HEK293 (cell line): Measurements from ENCODE around the gene TEX14.

Experiments used
- BCL11A ChIP-seq: fragments of 450-650 bp; formaldehyde crosslinking; IDR thresholded peaks from 2 replicates; pipeline ENCODE4 v1.5.1; 2016; ENCODE audit warnings: low read depth, missing biosample characterization, missing genetic modification characterization
- BCL11B ChIP-seq: fragments of 450-650 bp; formaldehyde crosslinking; IDR thresholded peaks from 2 replicates; pipeline ENCODE4 v1.5.1; 2016; ENCODE audit warnings: low read depth, missing biosample characterization, missing genetic modification characterization
- CTCF ChIP-seq: fragments of 450-650 bp; formaldehyde crosslinking; IDR thresholded peaks from 2 replicates; pipeline ENCODE4 v1.5.1; 2016; ENCODE audit warnings: missing biosample characterization, missing genetic modification characterization
- HOXA7 ChIP-seq: sonication (generic); formaldehyde crosslinking; IDR thresholded peaks from 2 replicates; pipeline ENCODE4 v1.8.1; 2022; ENCODE audit warnings: missing genetic modification reagents, borderline replicate concordance
- MEIS1 ChIP-seq: sonication (generic); formaldehyde crosslinking; IDR thresholded peaks from 2 replicates; pipeline ENCODE4 v1.8.1; 2022; ENCODE audit warnings: missing genetic modification reagents, mild to moderate bottlenecking, borderline replicate concordance
- PRDM4 ChIP-seq: fragments of 450-650 bp; formaldehyde crosslinking; IDR thresholded peaks from 2 replicates; pipeline ENCODE4 v1.5.1; 2017; ENCODE audit warnings: missing biosample characterization, missing genetic modification characterization
- SP3 ChIP-seq: fragments of 450-650 bp; formaldehyde crosslinking; IDR thresholded peaks from 2 replicates; pipeline ENCODE4 v1.5.1; 2016; ENCODE audit warnings: missing biosample characterization, missing genetic modification characterization
- TSHZ1 ChIP-seq: fragments of 450-650 bp; formaldehyde crosslinking; IDR thresholded peaks from 2 replicates; pipeline ENCODE4 v1.5.1; 2016; ENCODE audit warnings: missing biosample characterization, missing genetic modification characterization, borderline replicate concordance
- YY2 ChIP-seq: fragments of 450-650 bp; formaldehyde crosslinking; IDR thresholded peaks from 2 replicates; pipeline ENCODE4 v1.5.1; 2016; ENCODE audit warnings: missing biosample characterization, missing genetic modification characterization
- ZBTB11 ChIP-seq: fragments of 450-650 bp; formaldehyde crosslinking; conservative IDR thresholded peaks from 2 replicates; pipeline ENCODE4 v1.5.1; 2016; ENCODE audit warnings: low read depth, missing biosample characterization, missing genetic modification characterization
- ZNF132 ChIP-seq: fragments of 450-650 bp; formaldehyde crosslinking; IDR thresholded peaks from 2 replicates; pipeline ENCODE4 v1.5.1; 2017; ENCODE audit warnings: missing biosample characterization, missing genetic modification characterization, borderline replicate concordance
- ZNF133 ChIP-seq: fragments of 450-650 bp; formaldehyde crosslinking; IDR thresholded peaks from 2 replicates; pipeline ENCODE4 v1.5.1; 2016; ENCODE audit warnings: missing biosample characterization, missing genetic modification characterization
- ZNF140 ChIP-seq: fragments of 450-650 bp; formaldehyde crosslinking; IDR thresholded peaks from 2 replicates; pipeline ENCODE4 v1.5.1; 2016; ENCODE audit warnings: missing biosample characterization, missing genetic modification characterization
- ZNF16 ChIP-seq: fragments of 450-650 bp; formaldehyde crosslinking; IDR thresholded peaks from 2 replicates; pipeline ENCODE4 v1.5.1; 2016; ENCODE audit warnings: low read depth, missing biosample characterization, missing genetic modification characterization
- ZNF202 ChIP-seq: fragments of 450-650 bp; formaldehyde crosslinking; IDR thresholded peaks from 2 replicates; pipeline ENCODE4 v1.5.1; 2016; ENCODE audit warnings: missing biosample characterization, missing genetic modification characterization, borderline replicate concordance
- ZNF214 ChIP-seq: fragments of 450-650 bp; formaldehyde crosslinking; IDR thresholded peaks from 2 replicates; pipeline ENCODE4 v1.5.1; 2017; ENCODE audit warnings: missing biosample characterization, mild to moderate bottlenecking, missing genetic modification characterization, borderline replicate concordance
- ZNF248 ChIP-seq: fragments of 450-650 bp; formaldehyde crosslinking; IDR thresholded peaks from 2 replicates; pipeline ENCODE4 v1.5.1; 2017; ENCODE audit warnings: missing biosample characterization, missing genetic modification characterization
- ZNF26 ChIP-seq: fragments of 450-650 bp; formaldehyde crosslinking; IDR thresholded peaks from 2 replicates; pipeline ENCODE4 v1.5.1; 2016; ENCODE audit warnings: missing biosample characterization, missing genetic modification characterization
- ZNF324 ChIP-seq: fragments of 450-650 bp; formaldehyde crosslinking; IDR thresholded peaks from 2 replicates; pipeline ENCODE4 v1.5.1; 2016; ENCODE audit warnings: missing biosample characterization, missing genetic modification characterization
- ZNF341 ChIP-seq: fragments of 450-650 bp; formaldehyde crosslinking; IDR thresholded peaks from 2 replicates; pipeline ENCODE4; 2016; ENCODE audit warnings: low read depth, missing biosample characterization, missing genetic modification characterization
- ZNF473 ChIP-seq: fragments of 450-650 bp; formaldehyde crosslinking; IDR thresholded peaks from 2 replicates; pipeline ENCODE4 v1.5.1; 2017; ENCODE audit warnings: missing biosample characterization, missing genetic modification characterization
- ZNF561 ChIP-seq: fragments of 450-650 bp; IDR thresholded peaks from 2 replicates; pipeline ENCODE4 v1.5.1; 2018; ENCODE audit warnings: missing biosample characterization, missing genetic modification characterization, borderline replicate concordance
- ZNF629 ChIP-seq: fragments of 450-650 bp; formaldehyde crosslinking; IDR thresholded peaks from 2 replicates; pipeline ENCODE4 v1.5.1; 2017; ENCODE audit warnings: missing biosample characterization, missing genetic modification characterization
- ZNF654 ChIP-seq: fragments of 450-650 bp; formaldehyde crosslinking; IDR thresholded peaks from 2 replicates; pipeline ENCODE4 v1.5.1; 2016; ENCODE audit warnings: low read depth, missing biosample characterization, missing genetic modification characterization
- ZNF677 ChIP-seq: fragments of 450-650 bp; IDR thresholded peaks from 2 replicates; pipeline ENCODE4 v1.5.0; 2018; ENCODE audit warnings: missing biosample characterization, mild to moderate bottlenecking, missing genetic modification characterization, moderate library complexity

The TEX14 gene

GRCh38 chr17:58692239-58693055 lies 602 bp upstream of the TEX14 start, which contains the start of gene RAD51C (continued):
- no peak; the same call in 1 of the 2 replicates for TF ChIP-seq CTCF (tag by site-specific recombination)
- TF ChIP-seq PRDM4, result no peak
- no peak for TF ChIP-seq MEIS1 (CRISPR knock-in tag)
- no peak for TF ChIP-seq YY2 (tag by site-specific recombination)
- TF ChIP-seq SP3 (tag by site-specific recombination), result peak; percentile 74
- TF ChIP-seq ZNF16 (tag by site-specific recombination), result no peak
- peak; percentile 74 for TF ChIP-seq ZNF341
- no peak for TF ChIP-seq ZNF473 (tag by site-specific recombination)
- TF ChIP-seq ZNF26 (tag by site-specific recombination), result no peak
- TF ChIP-seq ZNF248 (tag by site-specific recombination), result no peak
- no peak for TF ChIP-seq ZNF140 (tag by site-specific recombination)
- TF ChIP-seq BCL11A (tag by site-specific recombination), result 0 out of 2 replicates have a peak, but pooled peaks have one; percentile 23
- TF ChIP-seq ZNF561 (tag by site-specific recombination), result peak; percentile 48; the same call in 1 of the 2 replicates
- TF ChIP-seq ZNF132 (tag by site-specific recombination), result no peak
- no peak for TF ChIP-seq ZNF677 (tag by site-specific recombination)
- TF ChIP-seq ZBTB11, result peak; percentile 76
- peak; percentile 51; the same call in 1 of the 2 replicates for TF ChIP-seq ZNF324 (tag by site-specific recombination)
- TF ChIP-seq ZNF133 (tag by site-specific recombination), result no peak
- TF ChIP-seq ZNF654 (tag by site-specific recombination), result no peak
- TF ChIP-seq ZNF629, result peak; percentile 98
- TF ChIP-seq ZNF202 (tag by site-specific recombination), result no peak
- 0 out of 2 replicates have a peak, but pooled peaks have one; percentile 18 for TF ChIP-seq TSHZ1 (tag by site-specific recombination)
- TF ChIP-seq ZNF214 (tag by site-specific recombination), result no peak
- TF ChIP-seq HOXA7, result no peak
- peak; percentile 71 for TF ChIP-seq BCL11B (tag by site-specific recombination)
